SK-N-SH treated with all-trans-retinoic acid at 6 μM for 48 hours (cell line): ENCODE results near the gene TRIM50.

Experiments
- ZNF565 ChIP-seq: fragments of 450-650 bp; formaldehyde crosslinking; conservative IDR thresholded peaks from 2 replicates; pipeline ENCODE4 v1.5.0; 2020; ENCODE audit warnings: low read depth, mild to moderate bottlenecking, moderate library complexity
- ZNF8 ChIP-seq: fragments of 450-650 bp; formaldehyde crosslinking; IDR thresholded peaks from 2 replicates; pipeline ENCODE4 v1.5.0; 2020; ENCODE audit warnings: mild to moderate bottlenecking, moderate library complexity

DNA sequence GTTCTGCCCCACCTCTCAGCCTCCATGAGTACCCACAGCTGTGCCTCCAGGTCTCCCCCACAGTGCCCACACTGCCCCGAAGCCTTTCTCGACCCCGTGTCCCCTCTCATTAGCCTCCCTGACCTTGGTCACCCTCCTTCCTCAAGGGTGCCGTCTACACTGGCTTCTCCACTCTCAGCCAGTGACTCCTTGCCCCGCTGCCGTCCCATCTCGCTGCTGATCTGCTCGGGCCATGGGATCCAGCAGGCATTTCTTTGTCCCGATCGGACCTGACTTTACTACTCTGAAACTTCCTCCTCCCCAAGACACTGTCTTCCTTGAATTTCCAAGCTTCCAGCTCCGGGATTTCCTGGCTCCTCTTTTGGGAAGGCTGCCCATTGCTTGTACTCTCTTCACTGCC lies 31.4 kb upstream of the TRIM50 start:
- TF ChIP-seq ZNF565 (CRISPR knock-in tag) = no peak
- TF ChIP-seq ZNF8 (CRISPR knock-in tag) = no peak
